Measurements from ENCODE around the gene LRRC3B.
"Not testable (repeated sequence)": the region's sequence is repeated elsewhere in the genome, so short reads cannot be mapped to it uniquely, and the experiment has no call there.

LRRC3B gene

GRCh38 chr3:26589678-26590077, 32.9 kb upstream of the LRRC3B start:
- H3K36me3 ChIP-seq (replicated peaks): no peaks in the 10 kb centered on the region
- DNase-seq: no peak
- H3K27me3 ChIP-seq (replicated peaks): no peaks in the 10 kb centered on the region
- TF ChIP-seq, protein P1, sequence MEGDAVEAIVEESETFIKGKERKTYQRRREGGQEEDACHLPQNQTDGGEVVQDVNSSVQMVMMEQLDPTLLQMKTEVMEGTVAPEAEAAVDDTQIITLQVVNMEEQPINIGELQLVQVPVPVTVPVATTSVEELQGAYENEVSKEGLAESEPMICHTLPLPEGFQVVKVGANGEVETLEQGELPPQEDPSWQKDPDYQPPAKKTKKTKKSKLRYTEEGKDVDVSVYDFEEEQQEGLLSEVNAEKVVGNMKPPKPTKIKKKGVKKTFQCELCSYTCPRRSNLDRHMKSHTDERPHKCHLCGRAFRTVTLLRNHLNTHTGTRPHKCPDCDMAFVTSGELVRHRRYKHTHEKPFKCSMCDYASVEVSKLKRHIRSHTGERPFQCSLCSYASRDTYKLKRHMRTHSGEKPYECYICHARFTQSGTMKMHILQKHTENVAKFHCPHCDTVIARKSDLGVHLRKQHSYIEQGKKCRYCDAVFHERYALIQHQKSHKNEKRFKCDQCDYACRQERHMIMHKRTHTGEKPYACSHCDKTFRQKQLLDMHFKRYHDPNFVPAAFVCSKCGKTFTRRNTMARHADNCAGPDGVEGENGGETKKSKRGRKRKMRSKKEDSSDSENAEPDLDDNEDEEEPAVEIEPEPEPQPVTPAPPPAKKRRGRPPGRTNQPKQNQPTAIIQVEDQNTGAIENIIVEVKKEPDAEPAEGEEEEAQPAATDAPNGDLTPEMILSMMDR (IDR thresholded peaks at IDR 0.05; ENCODE audit: low read depth, low read length, missing control alignments): no peak
- in situ Hi-C loops (cut with HindIII; ENCODE audit: low pct_ligation_motif_present, low sequenced_read_pairs): no loop called here
- H3K27ac ChIP-seq: no peak overlapping the region
- H3K4me3 ChIP-seq (ENCODE audit: low read depth, low read length): no peak overlapping the region

GRCh38 chr3:26590919-26591484, 31.6 kb upstream of the LRRC3B start:
- in situ Hi-C loops (cut with HindIII; ENCODE audit: low pct_ligation_motif_present, low sequenced_read_pairs): no loop called here
- no peak for DNase-seq
- TF ChIP-seq, protein P1 (IDR thresholded peaks at IDR 0.05; ENCODE audit: low read depth, low read length, missing control alignments): no peak
- Histone ChIP-seq H3K27ac (no peak overlapping the region), H3K4me3 (ENCODE audit: low read depth, low read length) (no peak overlapping the region), H3K27me3 (replicated peaks) (no peaks in the 10 kb centered on the region), H3K36me3 (replicated peaks) (no peaks in the 10 kb centered on the region)

DNA sequence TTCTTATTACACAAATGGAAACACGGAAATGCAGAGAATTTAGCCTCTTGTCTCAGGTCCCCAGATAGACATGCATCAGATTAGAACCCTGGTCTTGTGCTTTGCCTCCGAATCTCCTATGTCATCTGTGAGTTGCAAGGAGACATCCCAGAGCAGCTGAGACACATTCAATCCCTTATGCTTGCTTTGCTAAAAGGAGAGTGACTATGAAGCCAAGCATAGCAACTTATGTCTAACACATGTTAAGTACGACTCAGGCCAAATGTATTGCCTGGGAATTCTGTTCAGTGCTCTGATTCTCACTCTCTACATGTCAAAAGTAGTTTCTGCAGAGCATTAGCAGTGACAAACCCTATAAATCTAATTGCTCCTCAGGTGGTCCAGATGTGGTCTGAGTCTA, 30.6 kb upstream of the LRRC3B start:
- no peak overlapping the region for H3K27ac ChIP-seq
- in situ Hi-C loops (cut with HindIII; ENCODE audit: low pct_ligation_motif_present, low sequenced_read_pairs): no loop called here
- no peaks in the 10 kb centered on the region for H3K36me3 ChIP-seq (replicated peaks)
- H3K4me3 ChIP-seq (ENCODE audit: low read depth, low read length): no peak overlapping the region
- TF ChIP-seq, protein P1 (IDR thresholded peaks at IDR 0.05; ENCODE audit: low read depth, low read length, missing control alignments): no peak
- no peaks in the 10 kb centered on the region for H3K27me3 ChIP-seq (replicated peaks)
- no peak for DNase-seq

DNA sequence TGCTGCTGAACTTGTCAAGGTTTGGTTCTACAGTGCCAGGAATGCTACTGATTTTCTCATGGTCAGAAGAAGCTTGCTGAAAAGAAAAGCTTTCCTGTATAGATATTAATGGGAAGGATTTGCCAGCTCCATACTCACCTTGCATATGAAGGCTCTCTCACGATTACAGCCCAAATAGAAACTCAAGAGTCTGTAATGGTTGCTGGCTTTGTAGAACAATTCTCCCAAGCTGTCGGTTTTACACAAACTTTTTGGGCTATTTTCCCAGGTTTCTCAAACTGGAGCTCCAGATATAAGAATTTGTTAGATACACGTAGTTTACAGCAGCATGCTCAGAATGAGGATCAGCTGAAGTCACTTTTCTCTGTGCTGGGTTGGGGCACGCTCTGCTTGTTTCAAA, 30.1 kb upstream of the LRRC3B start:
- Histone ChIP-seq H3K27ac (no peak overlapping the region), H3K27me3 (replicated peaks) (no peaks in the 10 kb centered on the region), H3K4me3 (ENCODE audit: low read depth, low read length) (no peak overlapping the region), H3K36me3 (replicated peaks) (no peaks in the 10 kb centered on the region)
- no peak for DNase-seq
- in situ Hi-C loops (cut with HindIII; ENCODE audit: low pct_ligation_motif_present, low sequenced_read_pairs): no loop called here
- TF ChIP-seq, protein P1 (IDR thresholded peaks at IDR 0.05; ENCODE audit: low read depth, low read length, missing control alignments): no peak

GRCh38 chr3:26596335-26596734, 26.2 kb upstream of the LRRC3B start:
- in situ Hi-C loops (cut with HindIII; ENCODE audit: low pct_ligation_motif_present, low sequenced_read_pairs): no loop called here

GRCh38 chr3:26603311-26603710, 19.3 kb upstream of the LRRC3B start:
- in situ Hi-C loops (cut with HindIII; ENCODE audit: low pct_ligation_motif_present, low sequenced_read_pairs): not testable (repeated sequence)

More at GRCh38 chr3:26596335-26596734, 26.2 kb upstream of the LRRC3B start:
- Histone ChIP-seq H3K27me3 (replicated peaks) (no peaks in the 10 kb centered on the region), H3K27ac (no peak overlapping the region), H3K4me3 (ENCODE audit: low read depth, low read length) (no peak overlapping the region), H3K36me3 (replicated peaks) (no peaks in the 10 kb centered on the region)
- DNase-seq: no peak
- TF ChIP-seq, protein P1 (IDR thresholded peaks at IDR 0.05; ENCODE audit: low read depth, low read length, missing control alignments): no peak

GRCh38 chr3:26603771-26604170, 18.8 kb upstream of the LRRC3B start:
- in situ Hi-C loops (cut with HindIII; ENCODE audit: low pct_ligation_motif_present, low sequenced_read_pairs); DNase-seq; H3K36me3 ChIP-seq (replicated peaks); H3K27me3 ChIP-seq (replicated peaks); H3K27ac ChIP-seq; H3K4me3 ChIP-seq (ENCODE audit: low read depth, low read length): not testable (repeated sequence)

More at GRCh38 chr3:26603311-26603710, 19.3 kb upstream of the LRRC3B start:
- not testable (repeated sequence) for DNase-seq; H3K27me3 ChIP-seq (replicated peaks); H3K36me3 ChIP-seq (replicated peaks); H3K27ac ChIP-seq; H3K4me3 ChIP-seq (ENCODE audit: low read depth, low read length)

All from brain microvascular endothelial cell (primary cell).